Measurements from ENCODE around the gene LGALS3.

The LGALS3 gene

GRCh38 chr14:55192054-55192621 lies 63.1 kb downstream of the LGALS3 start:
- no peak for DNase-seq

GRCh38 chr14:55194656-55195355 lies 65.8 kb downstream of the LGALS3 start:
- DNase-seq: no peak
